Breast epithelium (tissue), 3 donors: ENCODE measurements around the gene PDK1.

Experiments
- CTCF ChIP-seq, 3 donors: fragments of 450-650 bp; IDR thresholded peaks; one replicate each; pipeline ENCODE4 v1.5.1; 2016 to 2017; ENCODE audit warnings: antibody characterized with exemption in 3 of 3, mild to moderate bottlenecking in 3 of 3, moderate library complexity in 3 of 3
- POLR2A ChIP-seq: fragments of 450-650 bp; IDR thresholded peaks from one replicate; pipeline ENCODE4 v1.6.1; 2016; ENCODE audit warnings: antibody characterized with exemption, mild to moderate bottlenecking, moderate library complexity

DNA sequence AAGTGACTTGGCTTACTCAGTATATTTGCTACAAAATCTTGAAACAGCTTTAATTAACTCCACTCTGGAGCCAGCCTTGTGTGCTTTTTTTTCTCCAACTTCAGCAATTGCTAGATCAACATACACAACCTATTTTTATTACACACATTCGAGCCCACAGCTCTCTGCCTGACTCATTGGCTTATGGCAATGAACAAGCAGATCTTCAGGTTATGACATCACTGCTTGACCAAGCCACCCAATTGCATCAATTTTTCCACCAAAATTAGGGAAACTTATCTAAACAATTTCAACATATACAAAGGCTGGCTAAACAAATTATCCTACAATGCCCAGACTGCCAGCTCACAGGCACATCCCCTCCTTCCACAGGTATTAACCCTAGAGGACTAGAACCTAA, 39.6 kb upstream of the PDK1 start:
- TF ChIP-seq CTCF (IDR thresholded peaks at IDR 0.05) (no peak), POLR2A (no peak)
